ENCODE data around the gene FBXO2.

GRCh38 chr1:11657654-11658053 is 3.4 kb upstream of the FBXO2 start:
- TF ChIP-seq CTCF (conservative IDR thresholded peaks at IDR 0.05 in 1 of 2, IDR thresholded peaks at IDR 0.05 in 1 of 2; ENCODE audit: low read depth in 1 of 2, low read length in 2 of 2) (no peak), EZH2 (IDR thresholded peaks at IDR 0.05; ENCODE audit: low read length, missing control alignments) (no peak)

Data from fibroblast of lung (primary cell).